CD4-positive, alpha-beta T cell treated with Interleukin-4 for 4 hours (primary cell): ENCODE results near the gene RGS7.
"Not testable (repeated sequence)": the region's sequence is repeated elsewhere in the genome, so short reads cannot be mapped to it uniquely, and the experiment has no call there.

ENCODE experiments used
- DNase-seq: peaks from one replicate; pipeline ENCODE4 v3.0.0-alpha.2; 2020

RGS7 gene

GRCh38 chr1:240763771-240764170, 593.2 kb downstream of the RGS7 start:
- DNase-seq: no peak

DNA sequence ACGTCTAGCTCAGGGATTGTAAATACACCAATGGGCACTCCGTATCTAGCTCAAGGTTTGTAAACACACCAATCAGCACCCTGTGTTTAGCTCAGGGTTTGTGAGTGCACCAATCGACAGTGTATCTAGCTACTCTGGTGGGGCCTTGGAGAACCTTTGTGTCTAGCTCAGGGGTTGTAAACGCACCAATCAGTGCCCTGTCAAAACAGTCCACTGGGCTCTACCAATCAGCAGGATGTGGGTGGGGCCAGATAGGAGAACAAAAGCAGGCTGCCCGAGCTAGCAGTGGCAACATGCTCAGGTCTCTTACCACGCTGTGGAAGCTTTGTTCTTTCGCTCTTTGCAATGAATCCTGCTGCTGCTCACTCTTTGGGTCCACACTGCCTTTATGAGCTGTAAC, 593.9 kb downstream of the RGS7 start:
- not testable (repeated sequence) for DNase-seq

- DNase-seq: not testable (repeated sequence)
These were observed 594.5 kb downstream of the RGS7 start for GRCh38 chr1:240762471-240762987.

DNA sequence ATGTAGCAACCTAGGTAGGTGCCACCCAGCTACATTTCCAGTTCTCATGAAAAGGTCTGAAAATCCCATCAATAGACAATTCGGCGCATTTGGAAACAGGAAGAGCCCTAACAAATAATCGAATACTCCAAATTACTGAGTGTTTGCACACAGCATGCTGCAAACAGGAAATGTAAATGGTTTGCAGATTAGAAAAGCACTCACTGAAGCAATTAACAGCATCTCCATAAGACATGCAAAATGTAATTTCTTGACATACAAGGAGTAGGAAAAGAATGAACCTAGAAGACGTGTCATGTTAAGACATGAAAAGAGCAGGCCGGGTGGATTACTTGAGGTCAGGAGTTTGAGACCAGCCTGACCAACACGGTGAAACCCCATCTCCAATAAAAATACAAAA, 598.2 kb downstream of the RGS7 start:
- not testable (repeated sequence) for DNase-seq

- DNase-seq: no peak
These were observed 598.7 kb downstream of the RGS7 start for GRCh38 chr1:240758296-240758695.

- no peak for DNase-seq
These were observed 609.1 kb downstream of the RGS7 start for GRCh38 chr1:240747907-240748306.

GRCh38 chr1:240743705-240744104, 613.3 kb downstream of the RGS7 start:
- DNase-seq: no peak

GRCh38 chr1:240739754-240740153, 617.3 kb downstream of the RGS7 start:
- no peak for DNase-seq

GRCh38 chr1:240739139-240739538, 617.9 kb downstream of the RGS7 start:
- no peak for DNase-seq

DNA sequence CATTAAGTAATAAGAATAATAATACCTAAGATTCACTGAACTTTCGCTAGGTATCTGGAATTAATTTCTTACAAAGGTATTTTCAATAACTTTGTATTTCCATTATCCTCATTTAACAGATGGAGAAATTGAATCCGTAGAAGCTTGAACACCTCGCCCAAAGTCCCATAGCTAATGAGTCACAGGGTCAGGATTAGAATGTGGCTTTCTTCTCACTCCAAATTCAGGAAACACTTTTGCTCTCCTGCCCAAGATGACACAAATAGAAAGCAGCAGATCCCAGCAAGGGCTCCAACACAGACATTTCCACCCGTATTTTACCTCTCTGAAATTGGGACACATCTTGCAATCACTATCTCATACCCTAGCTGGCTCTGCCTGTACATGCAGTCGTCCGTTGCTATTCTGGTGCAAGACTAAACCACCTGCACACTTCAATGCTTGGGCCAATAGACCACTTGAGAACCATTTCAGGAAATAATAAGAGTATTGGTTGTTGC, 619.2 kb downstream of the RGS7 start:
- no peak for DNase-seq

GRCh38 chr1:240737298-240737697, 619.7 kb downstream of the RGS7 start:
- no peak for DNase-seq

DNA sequence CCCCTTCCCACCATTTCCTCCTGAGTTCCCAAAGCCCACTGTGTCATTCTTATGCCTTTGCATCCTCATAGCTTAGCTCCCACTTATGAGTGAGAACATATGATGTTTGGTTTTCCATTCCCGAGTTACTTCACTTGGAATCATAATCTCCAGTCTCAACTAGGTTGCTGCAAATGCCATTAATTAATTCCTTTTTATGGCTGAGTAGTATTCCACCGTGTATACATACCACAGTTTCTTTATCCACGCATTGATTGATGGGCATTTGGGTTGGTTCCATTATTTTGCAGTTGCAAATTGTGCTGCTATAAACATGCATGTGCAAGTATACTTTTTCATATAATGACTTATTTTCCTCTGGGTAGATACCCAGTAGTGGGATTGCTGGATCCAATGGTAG, 622.3 kb downstream of the RGS7 start:
- not testable (repeated sequence) for DNase-seq

- DNase-seq: no peak
These were observed 623.0 kb downstream of the RGS7 start for GRCh38 chr1:240734001-240734400.

DNA sequence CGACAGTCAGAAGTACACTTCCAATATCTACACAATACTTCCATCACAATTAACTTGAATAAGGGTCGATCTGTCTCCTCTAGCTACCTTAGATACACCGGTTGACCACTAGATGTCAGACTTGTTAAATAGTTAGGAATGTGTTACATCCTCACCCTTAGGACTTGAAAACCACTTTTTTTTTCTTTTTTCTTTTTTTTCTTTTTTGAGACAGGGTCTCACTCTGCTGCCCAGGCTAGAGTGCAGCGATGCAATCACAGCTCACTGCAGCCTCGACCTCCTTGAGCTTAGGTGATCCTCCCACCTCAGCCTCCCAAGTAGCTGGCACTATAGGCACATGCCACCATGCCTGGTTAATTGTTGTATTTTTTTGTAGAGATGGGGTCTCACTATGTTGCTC, 624.6 kb downstream of the RGS7 start:
- no peak for DNase-seq
